ENCODE measurements around the gene SRCAP. TPM values are rescaled to one million over a fixed set of nuclear protein-coding genes. Genes with fewer than 3 reads are reported as not detected.
"Not testable (repeated sequence)": the region's sequence is repeated elsewhere in the genome, so short reads cannot be mapped to it uniquely, and the experiment has no call there.

Gene SRCAP
- total RNA-seq, 2 experiments from 2014 or later = 59.5 to 60.1 TPM

GRCh38 chr16:30700491-30700890 is 1.5 kb downstream of the SRCAP start:
- CTCF ChIA-PET = interaction anchor here (0.6 to 1.5 kb wide), 2 partner anchors 72 to 225 kb away, joined by 4 to 5 read pairs; no protein-coding TSS in a partner anchor
- H3K27ac ChIP-seq (ENCODE audit: low read depth in 1 of 2, low read length in 2 of 2) = no peak overlapping the region
- no peaks in the 10 kb centered on the region for H3K27me3 Mint-ChIP-seq
- ATAC-seq (ENCODE audit: poor library complexity) (no peak), DNase-seq (no peak)
- H3K36me3 ChIP-seq (ENCODE audit: insufficient read depth, low read length) = peaks cover 49% of the 10 kb centered on the region
- intact Hi-C loops (cut with DNase I, micrococcal nuclease) = no loop called here
- H3K9me3 Mint-ChIP-seq = no peaks in the 10 kb centered on the region
- H3K27ac Mint-ChIP-seq = peak overlapping the region; percentile 100
- peaks cover 29% of the 10 kb centered on the region for H3K4me1 ChIP-seq (ENCODE audit: insufficient read depth, low read length)
- H3K36me3 Mint-ChIP-seq (ENCODE audit: low read depth) = peaks cover 63% of the 10 kb centered on the region
- H3K27me3 ChIP-seq (ENCODE audit: control insufficient read depth in 1 of 2, insufficient read depth in 2 of 2, low read length in 2 of 2) = no peaks in the 10 kb centered on the region
- POLR2A ChIA-PET = no interaction called here
- no peaks in the 10 kb centered on the region for H3K9me3 ChIP-seq (ENCODE audit: control insufficient read depth in 1 of 2, insufficient read depth in 1 of 2, low read length in 2 of 2)
- no peak for TF ChIP-seq CTCF (IDR thresholded peaks at IDR 0.05)
- no peak overlapping the region for H3K4me3 ChIP-seq (ENCODE audit: low read length)
- H3K4me3 Mint-ChIP-seq = no peak overlapping the region
- H3K4me1 Mint-ChIP-seq (ENCODE audit: low read depth) = peaks cover 28% of the 10 kb centered on the region

GRCh38 chr16:30700971-30701370 is 2.0 kb downstream of the SRCAP start:
- TF ChIP-seq CTCF (IDR thresholded peaks at IDR 0.05) = no peak
- Histone ChIP-seq H3K4me3 (ENCODE audit: low read length) (no peak overlapping the region), H3K4me1 (ENCODE audit: insufficient read depth, low read length) (peaks cover 29% of the 10 kb centered on the region), H3K27ac (ENCODE audit: low read depth in 1 of 2, low read length in 2 of 2) (no peak overlapping the region), H3K9me3 (ENCODE audit: control insufficient read depth in 1 of 2, insufficient read depth in 1 of 2, low read length in 2 of 2) (no peaks in the 10 kb centered on the region), H3K36me3 (ENCODE audit: insufficient read depth, low read length) (peaks cover 54% of the 10 kb centered on the region), H3K27me3 (ENCODE audit: control insufficient read depth in 1 of 2, insufficient read depth in 2 of 2, low read length in 2 of 2) (no peaks in the 10 kb centered on the region)
- Mint-ChIP-seq H3K9me3 (no peaks in the 10 kb centered on the region), H3K27ac (peak overlapping the region; percentile 62), H3K27me3 (no peaks in the 10 kb centered on the region), H3K4me3 (peak overlapping the region; percentile 58), H3K36me3 (ENCODE audit: low read depth) (peaks cover 66% of the 10 kb centered on the region), H3K4me1 (ENCODE audit: low read depth) (peaks cover 28% of the 10 kb centered on the region)
- CTCF ChIA-PET = interaction anchor here (0.6 to 1.5 kb wide), 2 partner anchors 72 to 226 kb away, joined by 4 to 5 read pairs; no protein-coding TSS in a partner anchor
- intact Hi-C loops (cut with DNase I, micrococcal nuclease) = no loop called here
- POLR2A ChIA-PET = no interaction called here
- DNase-seq (no peak), ATAC-seq (ENCODE audit: poor library complexity) (no peak)

- H3K4me3 ChIP-seq (ENCODE audit: low read length); H3K9me3 ChIP-seq (ENCODE audit: control insufficient read depth in 1 of 2, insufficient read depth in 1 of 2, low read length in 2 of 2); intact Hi-C loops (cut with DNase I, micrococcal nuclease); H3K9me3 Mint-ChIP-seq; H3K27me3 Mint-ChIP-seq; ATAC-seq (ENCODE audit: poor library complexity); POLR2A ChIA-PET; CTCF ChIA-PET; DNase-seq; H3K27ac ChIP-seq (ENCODE audit: low read depth in 1 of 2, low read length in 2 of 2); H3K27me3 ChIP-seq (ENCODE audit: control insufficient read depth in 1 of 2, insufficient read depth in 2 of 2, low read length in 2 of 2): not testable (repeated sequence)
- peaks cover 75% of the 10 kb centered on the region for H3K36me3 ChIP-seq (ENCODE audit: insufficient read depth, low read length)
- peaks cover 20% of the 10 kb centered on the region for H3K4me1 ChIP-seq (ENCODE audit: insufficient read depth, low read length)
- Mint-ChIP-seq H3K27ac (peak overlapping the region; percentile 42), H3K4me1 (ENCODE audit: low read depth) (peaks cover 26% of the 10 kb centered on the region), H3K36me3 (ENCODE audit: low read depth) (peaks cover 84% of the 10 kb centered on the region), H3K4me3 (peak overlapping the region; percentile 42)
Observed at GRCh38 chr16:30703071-30703470, 4.1 kb downstream of the SRCAP start.

GRCh38 chr16:30703971-30704370 is 5.0 kb downstream of the SRCAP start:
- H3K36me3 ChIP-seq (ENCODE audit: insufficient read depth, low read length) = peaks cover 84% of the 10 kb centered on the region
- Mint-ChIP-seq H3K27ac (no peak overlapping the region), H3K4me3 (no peak overlapping the region), H3K9me3 (no peaks in the 10 kb centered on the region), H3K36me3 (ENCODE audit: low read depth) (peaks cover 82% of the 10 kb centered on the region), H3K27me3 (no peaks in the 10 kb centered on the region), H3K4me1 (ENCODE audit: low read depth) (peaks cover 24% of the 10 kb centered on the region)
- no peak overlapping the region for H3K4me3 ChIP-seq (ENCODE audit: low read length)
- H3K27me3 ChIP-seq (ENCODE audit: control insufficient read depth in 1 of 2, insufficient read depth in 2 of 2, low read length in 2 of 2) = no peaks in the 10 kb centered on the region
- TF ChIP-seq CTCF (IDR thresholded peaks at IDR 0.05) = no peak
- no peak for DNase-seq
- H3K9me3 ChIP-seq (ENCODE audit: control insufficient read depth in 1 of 2, insufficient read depth in 1 of 2, low read length in 2 of 2) = no peaks in the 10 kb centered on the region
- H3K4me1 ChIP-seq (ENCODE audit: insufficient read depth, low read length) = peaks cover 19% of the 10 kb centered on the region
- ChIA-PET POLR2A (no interaction called here), CTCF (no interaction called here)
- no peak overlapping the region for H3K27ac ChIP-seq (ENCODE audit: low read depth in 1 of 2, low read length in 2 of 2)
- intact Hi-C loops (cut with DNase I, micrococcal nuclease) = no loop called here
- no peak for ATAC-seq (ENCODE audit: poor library complexity)

All from CD4-positive, alpha-beta T cell (primary cell).